NCI-H345 treated with DMSO at 0.1 percent for 48 hours (cell line): ENCODE data around the gene GSTT2.
A peak's percentile ranks its signal among the peaks of the same experiment; 100 is the strongest.
"Not testable (repeated sequence)": the region's sequence is repeated elsewhere in the genome, so short reads cannot be mapped to it uniquely, and the experiment has no call there.

ENCODE experiments used
- DNase-seq: peaks from one replicate; lab custom pipeline; 2025; ENCODE audit not compliant: unreplicated experiment; lab: John Stamatoyannopoulos, UW

GSTT2 gene

GRCh38 chr22:23974345-23974744, 5.6 kb upstream of the GSTT2 start, which contains the start of gene DDT:
DDT (minus strand) TSS chr22:23974441; CDS start chr22:23974414, 27 bp downstream.
- not testable (repeated sequence) for DNase-seq

- not testable (repeated sequence) for DNase-seq
These were observed 5.0 kb upstream of the GSTT2 start for GRCh38 chr22:23974836-23975352.

- not testable (repeated sequence) for DNase-seq
These were observed 2.6 kb upstream of the GSTT2 start for GRCh38 chr22:23977304-23977703.

- not testable (repeated sequence) for DNase-seq
These were observed 633 bp downstream of the GSTT2 start for GRCh38 chr22:23980567-23980966.

GRCh38 chr22:23984430-23984829, 4.5 kb downstream of the GSTT2 start:
- peak; percentile 10 for DNase-seq

GRCh38 chr22:23986089-23986488, 6.2 kb downstream of the GSTT2 start:
- not testable (repeated sequence) for DNase-seq

- not testable (repeated sequence) for DNase-seq
These were observed 6.7 kb downstream of the GSTT2 start for GRCh38 chr22:23986538-23987178.

GRCh38 chr22:23989583-23990244, 9.8 kb downstream of the GSTT2 start:
- DNase-seq, result not testable (repeated sequence)

GRCh38 chr22:23993080-23993479, 13.1 kb downstream of the GSTT2 start:
- not testable (repeated sequence) for DNase-seq

GRCh38 chr22:23993581-23994177, 13.7 kb downstream of the GSTT2 start:
- DNase-seq, result not testable (repeated sequence)

- no peak for DNase-seq
These were observed 17.2 kb downstream of the GSTT2 start for GRCh38 chr22:23997092-23997491.

GRCh38 chr22:23999779-24000178, 19.8 kb downstream of the GSTT2 start:
- DNase-seq, result not testable (repeated sequence)

GRCh38 chr22:24001314-24001713, 21.4 kb downstream of the GSTT2 start:
- no peak for DNase-seq

- no peak for DNase-seq
These were observed 22.3 kb downstream of the GSTT2 start for GRCh38 chr22:24002272-24002671.

GRCh38 chr22:24002851-24003250, 22.9 kb downstream of the GSTT2 start:
- DNase-seq, result no peak

- no peak for DNase-seq
These were observed 24.0 kb downstream of the GSTT2 start for GRCh38 chr22:24003887-24004286.

- DNase-seq, result no peak
These were observed 25.3 kb downstream of the GSTT2 start, which contains the start of gene GSTT4 for GRCh38 chr22:24005201-24005600. GSTT4 (minus strand) TSS chr22:24005453; CDS start chr22:24005356, 97 bp downstream.

- DNase-seq, result no peak
These were observed 26.4 kb downstream of the GSTT2 start for GRCh38 chr22:24006207-24006913.

- no peak for DNase-seq
These were observed 26.9 kb downstream of the GSTT2 start for GRCh38 chr22:24006914-24007214.

GRCh38 chr22:24007253-24008021, 27.5 kb downstream of the GSTT2 start:
- no peak for DNase-seq

GRCh38 chr22:24008022-24008283, 28.0 kb downstream of the GSTT2 start:
- no peak for DNase-seq
